MM.1S (cell line): ENCODE results near the gene SUOX.

ENCODE experiments used
- DNase-seq: peaks from one replicate; pipeline ENCODE4 v3.0.0-alpha.2; 2015
- H2AFZ ChIP-seq: fragments of 300-600 bp; sonication (generic); 2 replicates; pipeline ENCODE4 v1.6.0; 2016; ENCODE audit warnings: antibody characterized with exemption, low read length
- H3F3A ChIP-seq: fragments of 300-600 bp; sonication (generic); 2 replicates; pipeline ENCODE4 v1.6.1; 2016; ENCODE audit warnings: mild to moderate bottlenecking, antibody characterized with exemption, low read length, moderate library complexity, mixed read lengths; ENCODE audit not compliant: insufficient read depth
- H3K27ac ChIP-seq: fragments of 300-600 bp; sonication (generic); 2 replicates; pipeline ENCODE4 v1.5.1; 2016; ENCODE audit warnings: mild to moderate bottlenecking, low read length
- H3K27me3 ChIP-seq: fragments of 300-600 bp; sonication (generic); replicated peaks from 2 replicates; pipeline ENCODE4 v1.6.0; 2016; ENCODE audit warnings: low read length; ENCODE audit not compliant: insufficient read depth
- H3K36me3 ChIP-seq: fragments of 300-600 bp; sonication (generic); replicated peaks from 2 replicates; pipeline ENCODE4 v1.6.1; 2016; ENCODE audit warnings: mild to moderate bottlenecking, low read length, mixed read lengths; ENCODE audit not compliant: insufficient read depth
- H3K4me1 ChIP-seq: fragments of 300-600 bp; sonication (generic); 2 replicates; pipeline ENCODE4 v1.6.1; 2016; ENCODE audit warnings: low read length, mixed read lengths
- H3K4me2 ChIP-seq: fragments of 300-600 bp; sonication (generic); 2 replicates; pipeline ENCODE4 v1.6.0; 2016; ENCODE audit warnings: low read depth, low read length
- H3K4me3 ChIP-seq: fragments of 300-600 bp; sonication (generic); 2 replicates; pipeline ENCODE4 v1.5.1; 2016; ENCODE audit warnings: low read length, mixed read lengths
- H3K79me2 ChIP-seq: fragments of 300-600 bp; sonication (generic); 2 replicates; pipeline ENCODE4 v1.6.1; 2016; ENCODE audit warnings: mixed run types, low read length, mixed read lengths
- H3K9ac ChIP-seq: fragments of 300-600 bp; sonication (generic); 2 replicates; pipeline ENCODE4 v1.6.1; 2016; ENCODE audit warnings: low read length, mixed read lengths
- H3K9me2 ChIP-seq: fragments of 300-600 bp; sonication (generic); replicated peaks from 2 replicates; pipeline ENCODE4 v1.6.1; 2016; ENCODE audit warnings: mild to moderate bottlenecking, low read length, mixed read lengths; ENCODE audit not compliant: insufficient read depth
- H3K9me3 ChIP-seq: fragments of 300-600 bp; sonication (generic); replicated peaks from 2 replicates; pipeline ENCODE4 v1.6.1; 2016; ENCODE audit warnings: mild to moderate bottlenecking, low read length, mixed read lengths; ENCODE audit not compliant: insufficient read depth
- H4K20me1 ChIP-seq: fragments of 300-600 bp; sonication (generic); 2 replicates; pipeline ENCODE4 v1.6.1; 2016; ENCODE audit warnings: mild to moderate bottlenecking, low read length, moderate library complexity, mixed read lengths; ENCODE audit not compliant: insufficient read depth
- CTCF ChIP-seq: fragments of 300-600 bp; sonication (generic); IDR thresholded peaks from 2 replicates; pipeline ENCODE4 v1.5.1; 2016; ENCODE audit warnings: antibody characterized with exemption, low read length, mixed read lengths
- EZH2 ChIP-seq: fragments of 300-600 bp; sonication (generic); optimal IDR thresholded peaks from 2 replicates; pipeline ENCODE3; 2017; ENCODE audit warnings: low read depth, mild to moderate bottlenecking, antibody characterized with exemption, low read length, mixed read lengths
- EZH2phosphoT487 ChIP-seq: fragments of 300-600 bp; sonication (generic); IDR thresholded peaks from 2 replicates; pipeline ENCODE4 v1.6.1; 2018; ENCODE audit warnings: antibody characterized with exemption, low read length

The SUOX gene

GRCh38 chr12:55970775-55971174 lies 26.3 kb upstream of the SUOX start:
- no peak overlapping the region for H3K9ac ChIP-seq
- no peak overlapping the region for H3K4me3 ChIP-seq
- H3K4me1 ChIP-seq: peaks cover 21% of the 10 kb centered on the region
- peaks cover 27% of the 10 kb centered on the region for H3K79me2 ChIP-seq
- DNase-seq: no peak
- H3K9me2 ChIP-seq: no peaks in the 10 kb centered on the region
- no peak overlapping the region for H3K27ac ChIP-seq
- H3K27me3 ChIP-seq: no peaks in the 10 kb centered on the region
- no peaks in the 10 kb centered on the region for H3K9me3 ChIP-seq
- TF ChIP-seq EZH2: no peak
- no peak for TF ChIP-seq EZH2phosphoT487
- no peak for TF ChIP-seq CTCF
- H3K4me2 ChIP-seq: no peak overlapping the region
- no peak overlapping the region for H2AFZ ChIP-seq
- H3K36me3 ChIP-seq: no peaks in the 10 kb centered on the region
- H4K20me1 ChIP-seq: no peaks in the 10 kb centered on the region
- peaks cover 18% of the 10 kb centered on the region for H3F3A ChIP-seq

DNA sequence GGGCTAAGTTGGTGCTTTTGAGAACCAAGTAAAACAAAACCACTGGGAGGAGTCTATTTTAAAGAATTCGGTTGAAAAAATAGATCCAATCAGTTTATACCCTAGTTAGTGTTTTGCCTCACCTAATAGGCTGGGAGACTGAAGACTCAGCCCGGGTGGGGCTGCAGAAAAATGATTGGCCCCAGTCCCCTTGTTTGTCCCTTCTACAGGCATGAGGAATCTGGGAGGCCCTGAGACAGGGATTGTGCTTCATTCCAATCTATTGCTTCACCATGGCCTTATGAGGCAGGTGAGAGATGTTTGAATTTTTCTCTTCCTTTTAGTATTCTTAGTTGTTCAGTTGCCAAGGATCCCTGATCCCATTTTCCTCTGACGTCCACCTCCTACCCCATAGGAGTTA lies 25.0 kb upstream of the SUOX start:
- Histone ChIP-seq H3K9me3 (no peaks in the 10 kb centered on the region), H3K27me3 (no peaks in the 10 kb centered on the region), H3K27ac (no peak overlapping the region), H3K4me3 (no peak overlapping the region), H3K79me2 (peaks cover 35% of the 10 kb centered on the region), H4K20me1 (no peaks in the 10 kb centered on the region), H3F3A (peaks cover 12% of the 10 kb centered on the region), H3K9me2 (no peaks in the 10 kb centered on the region), H3K4me2 (no peak overlapping the region; the same call in 1 of the 2 replicates), H3K4me1 (peaks cover 19% of the 10 kb centered on the region), H3K9ac (no peak overlapping the region; the same call in 1 of the 2 replicates), H3K36me3 (no peaks in the 10 kb centered on the region), H2AFZ (no peak overlapping the region)
- TF ChIP-seq CTCF (no peak), EZH2phosphoT487 (no peak), EZH2 (no peak)
- DNase-seq: no peak

DNA sequence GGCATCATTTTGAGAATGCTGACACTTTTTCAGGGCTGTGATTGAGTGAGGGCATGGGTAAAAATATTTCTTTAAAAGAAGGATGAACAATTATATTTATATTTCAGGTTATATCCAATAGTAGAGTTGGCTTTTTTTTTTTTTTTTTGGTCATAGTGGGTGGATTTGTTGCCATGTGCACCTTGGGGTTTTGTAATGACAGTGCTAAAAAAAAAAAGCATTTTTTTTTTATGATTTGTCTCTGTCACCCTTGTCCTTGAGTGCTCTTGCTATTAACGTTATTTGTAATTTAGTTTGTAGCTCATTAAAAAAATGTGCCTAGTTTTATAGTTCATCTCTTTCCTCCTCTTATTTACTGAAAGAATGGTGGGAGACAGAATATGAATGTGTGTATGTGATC lies 24.6 kb upstream of the SUOX start:
- H3K9me3 ChIP-seq: no peaks in the 10 kb centered on the region
- no peaks in the 10 kb centered on the region for H4K20me1 ChIP-seq
- no peak for DNase-seq
- H3F3A ChIP-seq: peaks cover 12% of the 10 kb centered on the region
- no peaks in the 10 kb centered on the region for H3K36me3 ChIP-seq
- peak overlapping the region; percentile 24; the same call in 1 of the 2 replicates for H3K27ac ChIP-seq
- H3K79me2 ChIP-seq: peaks cover 35% of the 10 kb centered on the region
- no peaks in the 10 kb centered on the region for H3K9me2 ChIP-seq
- peak overlapping the region; percentile 71 for H3K4me2 ChIP-seq
- peak overlapping the region; percentile 62; the same call in 1 of the 2 replicates for H3K9ac ChIP-seq
- H3K4me3 ChIP-seq: peak overlapping the region; percentile 69; the same call in 1 of the 2 replicates
- no peak overlapping the region for H2AFZ ChIP-seq
- peaks cover 19% of the 10 kb centered on the region for H3K4me1 ChIP-seq
- no peaks in the 10 kb centered on the region for H3K27me3 ChIP-seq
- TF ChIP-seq CTCF (no peak), EZH2phosphoT487 (no peak), EZH2 (no peak)
